Activated B cell treated with CpG ODN at 0.5 μM for 24 hours (primary cell): Measurements from ENCODE around the gene SLX9. TPM values are rescaled to one million over a fixed set of nuclear protein-coding genes. Genes with fewer than 3 reads are reported as not detected.
A peak's percentile ranks its signal among the peaks of the same experiment; 100 is the strongest.

Experiments used
- ATAC-seq: fragments of 200-7000 bp; cut with Tn5 transposase; one replicate; pipeline ENCODE4 v1.10.0; 2021; ENCODE audit warnings: low read depth, mild to moderate bottlenecking, moderate library complexity
- CTCF ChIA-PET: fragments of 350-600 bp; sonication (Branson Sonifier 250); formaldehyde crosslinking; loops from one replicate; lab custom pipeline; 2021; ENCODE audit warnings: antibody characterized with exemption; lab: Charles Lee
- POLR2A ChIA-PET: fragments of 350-600 bp; sonication (Branson Sonifier 250); formaldehyde crosslinking; loops from one replicate; lab custom pipeline; 2021; ENCODE audit warnings: antibody characterized with exemption; lab: Charles Lee
- DNase-seq: peaks from one replicate; pipeline ENCODE4 v3.0.0; 2022
- H3K27ac Mint-ChIP-seq: one replicate; pipeline ENCODE4 v1.8.0; 2020; ENCODE audit warnings: mixed read lengths
- H3K27me3 Mint-ChIP-seq: one replicate; pipeline ENCODE4 v1.8.0; 2021; ENCODE audit warnings: mixed read lengths
- H3K36me3 Mint-ChIP-seq: one replicate; pipeline ENCODE4 v1.8.0; 2021; ENCODE audit warnings: low read depth, mixed read lengths
- H3K4me1 Mint-ChIP-seq: one replicate; pipeline ENCODE4 v1.8.0; 2021; ENCODE audit warnings: mixed read lengths
- H3K4me3 Mint-ChIP-seq: one replicate; pipeline ENCODE4 v1.8.0; 2020; ENCODE audit warnings: mild to moderate bottlenecking, mixed read lengths
- H3K9me3 Mint-ChIP-seq: one replicate; pipeline ENCODE4 v1.8.0; 2020; ENCODE audit warnings: mixed read lengths
- CTCF ChIP-seq: fragments of 200-600 bp; IDR thresholded peaks from one replicate; pipeline ENCODE4 v1.8.0; 2022; ENCODE audit warnings: antibody characterized with exemption, mild to moderate bottlenecking
- intact Hi-C: fragments of 100-400 bp; cut with micrococcal nuclease; formaldehyde crosslinking; loops from one replicate; pipeline ENCODE4 v1.15.1; 2024
- total RNA-seq: library from RNA; stranded (reverse); gene quantifications from 2 replicates; pipeline ENCODE4 v1.2.3, GENCODE V29; 2022

Gene SLX9
- total RNA-seq, 1 donor from 2014 or later, result 26.0 TPM

GRCh38 chr21:44929242-44929798 lies 10.5 kb upstream of the SLX9 start:
- no peak for TF ChIP-seq CTCF
- peak overlapping the region; percentile 46 for H3K4me3 Mint-ChIP-seq
- POLR2A ChIA-PET, result interaction anchor here (0.8 to 7.6 kb wide), 8 partner anchors 9 to 112 kb away, joined by 3 to 84 read pairs (median 24); partner anchors contain the start of genes ITGB2, PTTG1IP and SUMO3
- DNase-seq (no peak), ATAC-seq (no peak)
- no peaks in the 10 kb centered on the region for H3K27me3 Mint-ChIP-seq
- H3K36me3 Mint-ChIP-seq, result no peaks in the 10 kb centered on the region
- H3K27ac Mint-ChIP-seq, result peak overlapping the region; percentile 87
- H3K9me3 Mint-ChIP-seq, result no peaks in the 10 kb centered on the region
- intact Hi-C loops, result loop anchor here (10.0 kb wide), 1 partner anchor 595 kb away; the partner anchor contains the start of gene CFAP410
- peaks cover 77% of the 10 kb centered on the region for H3K4me1 Mint-ChIP-seq
- CTCF ChIA-PET, result interaction anchor here (1.1 to 3.6 kb wide), 3 partner anchors 36 to 199 kb away, joined by 3 to 13 read pairs (median 3); no protein-coding TSS in a partner anchor

DNA sequence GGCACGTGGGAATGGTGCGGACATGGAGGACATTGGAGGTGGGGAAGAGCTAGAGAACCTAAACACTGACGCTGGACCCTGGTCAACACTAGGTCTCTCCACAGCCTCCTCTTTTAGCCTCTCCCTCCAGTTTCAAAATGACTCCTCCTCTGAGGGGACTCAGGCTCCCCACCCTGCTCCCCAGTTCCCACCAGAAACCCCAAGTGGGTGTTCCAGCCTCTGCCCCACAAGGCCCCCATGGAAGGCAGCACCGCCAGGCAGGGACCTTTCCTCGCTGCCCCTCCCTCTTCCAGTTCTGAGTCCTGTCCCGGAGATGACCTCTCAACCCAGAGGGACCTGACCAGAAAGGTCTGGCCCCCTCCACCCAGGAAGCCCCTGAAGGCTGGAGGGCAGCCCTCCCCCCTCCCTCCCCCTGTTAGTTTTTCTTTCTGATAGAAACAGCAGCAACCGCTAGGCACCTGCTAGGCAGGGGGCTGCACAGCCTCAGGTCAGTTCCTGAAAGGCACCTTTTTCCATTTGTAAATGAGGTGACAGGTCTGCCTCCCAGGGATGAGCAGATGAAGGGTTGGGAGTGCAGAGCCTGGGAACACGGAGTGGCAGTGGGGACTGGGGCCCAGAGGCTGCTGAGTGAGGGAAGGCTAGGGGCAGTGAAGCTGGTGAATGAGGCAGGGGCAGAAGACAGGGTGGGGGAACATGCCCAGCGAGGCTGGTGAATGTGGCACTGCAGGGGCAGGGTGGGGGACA lies 9.9 kb upstream of the SLX9 start:
- H3K36me3 Mint-ChIP-seq, result no peaks in the 10 kb centered on the region
- intact Hi-C loops, result loop anchor here (1.0 to 10.0 kb wide), 6 partner anchors 9 to 1215 kb away; partner anchors contain the start of genes CFAP410, PDXK, RRP1 and SUMO3
- no peaks in the 10 kb centered on the region for H3K9me3 Mint-ChIP-seq
- H3K27ac Mint-ChIP-seq, result peak overlapping the region; percentile 87
- no peaks in the 10 kb centered on the region for H3K27me3 Mint-ChIP-seq
- DNase-seq (no peak), ATAC-seq (no peak)
- peaks cover 70% of the 10 kb centered on the region for H3K4me1 Mint-ChIP-seq
- POLR2A ChIA-PET, result interaction anchor here (0.5 to 7.6 kb wide), 11 partner anchors 10 to 112 kb away, joined by 3 to 84 read pairs (median 5); partner anchors contain the start of genes ITGB2, PTTG1IP and SUMO3
- CTCF ChIA-PET, result interaction anchor here (1.1 to 5.0 kb wide), 6 partner anchors 11 to 198 kb away, joined by 3 to 97 read pairs (median 9); partner anchors contain the start of gene UBE2G2
- peak overlapping the region; percentile 88 for H3K4me3 Mint-ChIP-seq
- TF ChIP-seq CTCF, result no peak

DNA sequence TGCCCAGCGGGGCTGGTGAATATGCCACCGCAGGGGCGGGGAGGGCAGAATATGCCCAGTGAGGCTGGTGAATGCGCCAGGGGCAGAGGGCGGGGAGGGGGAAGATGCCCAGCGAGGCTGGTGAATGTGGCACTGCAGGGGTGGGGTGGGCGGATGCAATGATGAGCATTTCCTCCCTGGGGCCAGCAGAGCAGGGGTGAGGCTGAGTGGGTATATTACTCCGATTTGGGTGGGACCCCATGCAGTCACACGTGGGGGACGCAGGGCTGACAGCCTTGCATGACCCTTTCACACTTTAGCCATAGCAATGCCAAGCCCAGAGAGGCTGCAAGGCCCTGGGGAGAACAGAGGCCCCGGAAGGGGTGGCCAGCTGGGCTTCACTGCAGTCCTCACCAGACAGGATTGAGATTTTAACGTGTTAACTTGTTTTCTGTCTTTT lies 9.3 kb upstream of the SLX9 start:
- Mint-ChIP-seq H3K27ac (peak overlapping the region; percentile 87), H3K27me3 (no peaks in the 10 kb centered on the region), H3K9me3 (no peaks in the 10 kb centered on the region), H3K4me3 (peak overlapping the region; percentile 88), H3K4me1 (peaks cover 64% of the 10 kb centered on the region), H3K36me3 (no peaks in the 10 kb centered on the region)
- DNase-seq (peak; percentile 59), ATAC-seq (peak; percentile 40)
- ChIA-PET CTCF (interaction anchor here (1.2 to 5.0 kb wide), 5 partner anchors 12 to 137 kb away, joined by 5 to 97 read pairs (median 15); partner anchors contain the start of gene UBE2G2), POLR2A (interaction anchor here (0.5 to 7.6 kb wide), 15 partner anchors 9 to 179 kb away, joined by 4 to 84 read pairs (median 7); partner anchors contain the start of genes ITGB2, PTTG1IP, SLX9 and SUMO3)
- intact Hi-C loops, result loop anchor here (1.0 to 10.0 kb wide), 5 partner anchors 9 to 1216 kb away; partner anchors contain the start of genes PDXK, RRP1 and SUMO3
- no peak for TF ChIP-seq CTCF

DNA sequence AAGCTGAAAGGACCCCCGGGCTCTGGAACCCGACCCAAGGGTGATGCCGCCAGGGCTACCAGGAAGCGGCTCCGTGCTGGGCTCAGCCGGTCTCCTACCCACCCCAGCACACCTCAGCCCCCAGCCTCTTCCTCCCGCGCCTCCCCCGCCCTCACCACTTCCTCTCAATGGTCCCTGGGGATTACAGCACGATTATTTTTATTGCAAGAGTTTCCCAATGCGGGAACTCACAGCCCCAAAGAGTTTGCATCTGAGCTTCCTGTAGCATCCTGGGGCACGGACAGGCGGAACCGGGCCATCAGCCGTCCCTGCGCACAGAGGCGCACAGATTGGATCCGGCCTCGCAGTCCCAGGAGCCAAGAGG lies 8.7 kb upstream of the SLX9 start:
- TF ChIP-seq CTCF, result no peak
- Mint-ChIP-seq H3K27ac (peak overlapping the region; percentile 87), H3K4me3 (peak overlapping the region; percentile 88), H3K4me1 (peaks cover 60% of the 10 kb centered on the region), H3K36me3 (no peaks in the 10 kb centered on the region), H3K9me3 (no peaks in the 10 kb centered on the region), H3K27me3 (no peaks in the 10 kb centered on the region)
- ChIA-PET CTCF (interaction anchor here (0.9 to 5.0 kb wide), 9 partner anchors 12 to 420 kb away, joined by 3 to 97 read pairs (median 11); partner anchors contain the start of gene UBE2G2), POLR2A (interaction anchor here (0.9 to 7.6 kb wide), 16 partner anchors 9 to 179 kb away, joined by 4 to 84 read pairs (median 6); partner anchors contain the start of genes ITGB2, PTTG1IP, SLX9 and SUMO3)
- intact Hi-C loops, result loop anchor here (5.0 to 10.0 kb wide), 3 partner anchors 114 to 1216 kb away; partner anchors contain the start of genes PDXK, RRP1 and SUMO3
- DNase-seq (peak; percentile 64), ATAC-seq (peak; percentile 57)
